GM21381 (cell line): ENCODE results near the gene SEMA3F.

Experiments
- ATAC-seq: cut with Tn5 transposase; IDR thresholded peaks from one replicate; pipeline ENCODE4 v1.9.1; 2021; ENCODE audit warnings: mild to moderate bottlenecking, moderate library complexity; ENCODE audit not compliant: unreplicated experiment

SEMA3F gene

DNA sequence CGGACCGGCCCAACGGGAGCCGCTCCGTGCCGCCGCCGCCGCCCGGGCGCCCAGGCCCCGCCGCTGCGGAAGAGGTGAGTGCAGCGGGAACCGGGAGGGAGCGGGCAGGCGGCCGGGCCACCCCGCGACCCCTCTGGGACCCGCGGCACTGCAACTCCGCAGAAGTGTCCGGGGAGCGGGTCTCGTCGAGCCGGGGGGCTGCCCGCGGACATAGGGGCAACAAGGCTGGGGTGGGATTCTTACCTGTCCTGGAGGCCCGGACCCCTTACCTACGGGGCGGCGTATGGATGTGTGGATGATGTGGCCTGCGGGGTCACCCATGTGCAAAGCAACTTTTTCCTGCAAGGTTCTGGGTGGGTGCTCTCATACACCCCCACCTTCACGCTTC lies 361 bp downstream of the SEMA3F start:
- ATAC-seq, result no peak

DNA sequence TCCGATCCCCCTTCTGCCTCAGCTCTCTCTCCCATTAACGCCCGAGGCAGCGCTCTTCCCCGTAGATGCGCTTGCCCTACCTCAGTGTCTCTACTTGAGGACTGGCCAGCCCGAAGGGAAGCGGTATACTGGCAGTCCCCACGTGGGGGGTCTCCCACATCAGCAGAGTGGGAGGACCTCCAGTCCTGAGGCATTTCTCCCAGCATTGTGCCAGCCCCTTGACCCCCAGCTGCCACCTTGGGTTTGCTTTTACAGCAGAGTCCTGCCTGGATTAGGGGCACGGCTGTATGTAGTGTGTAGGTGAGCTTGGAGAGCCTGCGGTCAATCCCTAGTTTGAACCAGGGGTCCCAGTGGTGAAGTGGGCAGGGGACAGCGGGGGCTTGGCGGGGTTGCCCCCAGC lies 767 bp downstream of the SEMA3F start:
- no peak for ATAC-seq

DNA sequence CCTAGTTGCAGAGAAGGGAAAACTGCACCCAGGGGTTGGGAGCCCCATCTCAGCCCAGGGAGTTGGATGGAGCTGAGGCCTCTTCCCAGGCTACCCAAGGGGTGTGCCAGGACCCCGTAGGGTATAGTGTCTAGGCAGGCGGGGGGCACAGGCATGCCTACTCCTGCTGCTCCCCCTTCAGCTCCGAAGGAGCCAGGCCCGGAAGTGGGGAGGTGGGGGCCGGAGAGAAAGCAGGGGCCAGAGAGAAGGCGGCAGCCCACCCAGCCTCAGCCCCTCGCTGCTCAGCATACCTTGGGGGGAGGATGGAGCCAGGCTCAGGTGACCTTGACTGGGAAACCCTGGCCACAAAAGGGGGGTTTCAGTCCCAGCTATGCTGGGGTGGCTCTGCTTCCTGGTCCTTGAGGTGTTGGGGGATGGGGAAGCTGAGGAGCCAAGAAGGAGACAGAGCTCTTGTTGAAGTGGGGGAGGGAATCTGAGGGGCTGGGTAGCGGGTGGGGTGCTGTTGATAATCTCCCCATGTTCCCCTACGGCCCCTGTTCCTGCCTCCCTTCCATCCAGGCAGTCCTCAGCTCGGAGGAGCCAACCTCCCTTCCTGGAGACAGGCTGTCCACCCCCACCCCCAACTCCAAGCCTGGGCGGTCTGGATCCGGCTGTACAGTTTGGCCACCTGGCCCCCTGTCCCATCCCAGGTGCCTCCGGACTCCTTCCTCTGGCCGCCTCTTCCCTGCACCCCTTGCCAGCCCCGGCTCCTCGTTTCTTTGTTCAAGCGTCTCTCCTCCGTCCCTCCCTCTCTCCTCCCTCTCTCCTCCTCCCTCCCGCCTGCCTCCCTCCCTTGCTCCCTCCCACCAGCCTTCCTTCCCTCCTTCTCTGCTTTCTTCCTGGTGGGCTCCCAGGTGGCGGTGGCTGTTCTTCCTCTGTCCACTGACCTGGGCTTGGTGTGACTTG lies 1.7 kb downstream of the SEMA3F start:
- no peak for ATAC-seq

DNA sequence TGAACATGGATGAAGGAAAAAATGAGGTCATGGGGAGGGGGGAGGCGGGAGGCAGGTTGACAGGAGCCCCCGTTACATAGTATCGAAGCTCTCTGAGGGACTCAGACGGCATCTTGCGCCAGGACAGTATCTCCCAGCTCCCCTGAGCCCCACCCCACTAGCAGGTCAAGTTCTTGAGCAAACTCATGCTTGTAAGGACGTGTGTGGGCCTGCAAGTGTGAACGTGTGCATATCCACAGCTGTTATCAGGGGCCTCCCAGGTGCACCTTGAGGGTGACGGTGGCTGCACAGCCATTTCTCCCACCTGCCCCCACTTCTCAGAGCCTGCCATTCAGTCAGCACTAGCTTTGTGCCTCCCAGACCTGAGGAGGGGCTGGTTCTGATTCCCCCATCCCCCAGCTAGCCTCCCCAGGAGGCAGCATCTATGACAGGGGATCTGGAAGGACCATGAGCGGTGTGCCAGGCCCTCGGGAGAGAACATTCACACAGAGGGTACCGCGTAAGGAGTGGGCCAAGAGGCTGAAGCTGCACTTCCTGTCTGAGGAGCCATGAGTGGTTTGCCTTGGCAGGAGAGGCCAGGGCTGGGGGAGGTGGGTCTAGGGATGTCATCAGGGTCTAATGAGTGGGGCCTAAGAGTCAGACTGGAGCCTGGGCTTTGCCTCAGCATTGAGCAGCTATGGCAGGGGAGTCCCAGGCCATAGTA lies 2.9 kb downstream of the SEMA3F start:
- ATAC-seq, result no peak

DNA sequence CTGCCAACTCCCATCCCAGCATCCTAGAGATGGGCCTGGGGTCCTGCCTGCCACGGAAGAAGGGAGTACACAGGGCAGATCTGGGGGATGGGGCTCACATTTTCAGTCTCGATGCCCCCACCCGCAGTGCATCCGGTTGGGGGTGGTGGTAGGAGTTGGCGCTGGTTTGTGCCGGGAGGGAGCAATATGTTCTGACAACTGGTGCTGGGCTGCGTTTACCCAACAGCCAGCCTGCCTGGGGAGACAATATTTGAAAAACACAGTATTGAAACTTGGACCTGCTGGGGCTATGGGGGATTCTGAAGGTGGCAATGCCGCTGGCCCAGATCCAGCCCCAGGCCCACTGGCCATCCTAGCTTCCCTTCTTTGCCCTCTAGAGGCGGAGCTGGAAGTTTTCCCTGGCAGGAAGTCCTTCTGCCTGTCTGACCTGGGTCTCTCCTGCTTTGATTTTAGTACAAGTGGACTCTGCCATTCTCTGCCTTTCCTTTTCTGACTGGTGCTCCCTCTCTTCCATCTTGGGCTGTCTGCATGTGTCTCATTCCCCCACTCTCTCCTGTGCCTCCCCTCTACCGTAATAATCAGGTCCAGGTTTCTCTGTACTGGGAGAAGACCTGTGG lies 3.5 kb downstream of the SEMA3F start:
- no peak for ATAC-seq

DNA sequence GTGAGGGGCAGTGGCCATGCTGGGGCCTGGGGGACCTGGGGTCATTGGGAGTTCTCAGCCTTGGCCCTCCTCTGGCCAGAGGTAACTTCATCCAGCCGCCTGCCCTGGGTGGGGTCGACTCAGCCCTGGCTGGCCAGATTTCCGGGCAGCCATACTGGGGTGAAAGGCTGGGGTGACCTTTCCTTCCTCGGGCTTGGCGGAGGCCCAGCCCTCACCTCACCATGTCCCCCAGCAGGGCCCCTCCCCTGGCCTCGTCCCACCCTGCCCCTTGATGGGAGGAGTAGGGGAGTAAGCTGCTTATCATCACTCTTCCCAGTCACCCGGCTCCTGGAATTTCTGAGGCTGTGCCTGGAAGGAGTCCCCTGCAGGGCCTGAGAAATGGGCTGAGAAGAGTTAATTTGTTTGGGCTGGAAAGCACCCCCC lies 5.4 kb downstream of the SEMA3F start:
- no peak for ATAC-seq

DNA sequence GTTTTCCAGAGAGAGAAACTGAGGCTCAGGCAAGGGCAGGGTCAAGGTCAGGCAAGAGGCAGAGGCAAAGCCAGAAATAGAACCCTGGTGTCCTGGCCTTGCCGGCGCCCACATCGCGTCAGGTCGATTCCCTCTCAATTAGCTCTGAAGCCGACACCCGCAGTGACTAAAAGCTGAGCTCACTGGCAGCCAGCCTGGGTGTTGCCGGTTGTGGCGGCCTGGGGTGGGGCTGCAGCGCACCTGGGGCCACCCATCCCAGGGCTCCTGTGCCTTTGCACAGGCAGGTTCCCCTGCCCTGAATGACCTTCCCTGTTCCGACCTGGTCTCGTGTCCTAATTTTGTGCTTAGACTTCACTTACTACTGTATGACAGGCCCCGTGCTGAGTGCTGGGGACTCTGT lies 6.2 kb downstream of the SEMA3F start:
- ATAC-seq, result no peak

DNA sequence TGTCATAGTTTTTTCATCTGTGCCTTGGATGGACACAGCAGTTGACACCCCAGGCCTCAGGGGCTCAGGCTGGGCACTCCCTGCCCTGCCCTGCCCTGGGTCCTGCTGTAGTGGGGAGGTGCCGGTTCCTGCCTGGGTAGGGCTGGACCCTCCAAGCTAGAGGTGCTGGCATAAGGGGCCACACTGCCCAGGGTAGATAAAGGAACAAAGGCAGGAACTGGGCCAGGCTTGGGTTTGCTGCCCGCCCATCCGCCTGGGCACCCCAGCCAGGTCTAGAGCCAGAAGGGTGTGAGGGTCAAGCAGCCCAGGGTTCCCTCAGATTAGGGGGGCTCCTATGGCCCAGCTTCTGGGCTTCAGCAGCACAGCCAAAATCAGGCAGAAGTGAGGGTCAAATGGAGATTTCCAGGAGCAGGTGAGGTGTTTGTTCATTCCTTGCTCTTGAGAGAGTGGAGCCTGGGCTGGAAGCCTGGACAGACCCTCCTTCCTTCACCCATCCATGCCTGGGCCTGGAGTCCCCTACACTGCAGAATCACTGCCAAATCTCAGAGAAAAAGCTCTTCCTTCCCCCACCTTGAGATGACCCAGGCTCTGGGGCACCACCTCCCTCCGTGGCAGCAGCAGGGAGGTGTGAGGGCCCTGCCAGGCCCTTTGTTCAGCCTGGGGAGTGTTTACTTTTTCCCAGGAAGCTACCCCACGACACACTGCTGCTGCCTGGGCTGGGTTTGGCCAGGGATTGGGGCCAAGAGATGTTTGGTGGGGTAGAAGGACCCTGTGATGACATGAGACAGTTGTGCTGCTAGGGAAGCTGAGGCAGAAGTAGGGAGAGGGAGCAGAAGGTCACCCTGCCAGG lies 7.1 kb downstream of the SEMA3F start:
- no peak for ATAC-seq

DNA sequence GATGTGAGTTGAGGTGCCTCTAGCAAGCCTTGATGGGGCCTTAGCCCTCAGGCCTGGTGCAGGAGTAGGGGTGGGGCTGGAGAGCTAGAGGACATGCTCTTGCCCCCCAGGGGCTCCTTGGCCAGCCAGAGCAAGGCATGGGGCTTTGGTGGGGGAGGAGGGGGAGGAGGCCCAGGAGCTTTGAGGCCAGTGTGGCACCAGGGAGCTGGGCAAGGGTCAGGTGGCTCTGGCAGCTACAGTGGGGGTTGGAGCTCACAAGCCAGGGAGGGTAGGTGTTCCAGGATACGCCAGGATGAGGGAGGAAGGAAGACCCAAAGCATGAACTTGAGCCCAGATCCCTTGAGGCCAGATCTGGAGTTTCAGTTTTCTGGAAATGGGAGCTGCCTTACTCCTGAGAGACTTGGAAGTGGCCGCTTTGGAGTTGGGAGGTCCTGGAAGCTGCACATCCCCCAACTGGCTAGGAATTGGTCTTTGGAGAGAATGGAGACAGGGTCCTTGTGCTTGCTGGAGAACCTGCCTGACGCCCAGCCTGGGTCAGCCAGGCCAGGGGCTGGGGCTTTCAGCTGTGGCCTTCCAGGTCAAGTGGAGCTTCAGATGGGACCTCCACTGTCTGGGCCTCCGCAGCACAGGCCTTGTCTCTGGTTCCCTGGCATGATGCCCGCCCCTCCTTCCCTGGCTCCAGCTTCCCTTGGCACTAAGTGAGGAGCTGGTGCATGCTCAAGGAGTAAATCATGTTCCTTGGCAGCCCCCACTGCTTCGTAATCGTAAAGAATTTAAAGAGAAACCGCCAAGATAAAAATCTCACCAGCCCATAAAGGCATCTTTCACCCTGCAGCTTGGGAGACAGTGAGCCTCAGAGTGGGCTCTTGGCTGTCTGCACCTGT lies 8.7 kb downstream of the SEMA3F start:
- no peak for ATAC-seq

DNA sequence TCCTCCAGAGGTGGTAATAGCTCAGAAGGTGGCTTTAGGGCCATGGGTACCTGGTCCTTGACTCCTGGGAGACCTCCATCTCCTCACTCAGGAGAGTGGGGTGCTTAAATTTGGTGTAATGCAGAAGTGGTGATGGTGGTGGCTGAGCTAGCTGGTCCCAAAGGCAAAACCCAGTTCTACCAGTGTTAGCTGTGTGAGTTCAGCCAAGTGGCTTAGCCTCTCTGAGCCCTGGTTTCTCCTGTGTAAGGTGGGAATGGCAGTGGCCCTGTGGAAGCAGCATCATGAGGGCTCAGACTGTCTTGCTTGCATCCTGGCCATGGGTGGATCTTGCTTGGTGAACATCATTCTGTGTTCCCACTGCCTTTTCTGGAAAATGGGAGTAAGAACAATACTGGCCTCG lies 9.4 kb downstream of the SEMA3F start:
- ATAC-seq, result no peak

DNA sequence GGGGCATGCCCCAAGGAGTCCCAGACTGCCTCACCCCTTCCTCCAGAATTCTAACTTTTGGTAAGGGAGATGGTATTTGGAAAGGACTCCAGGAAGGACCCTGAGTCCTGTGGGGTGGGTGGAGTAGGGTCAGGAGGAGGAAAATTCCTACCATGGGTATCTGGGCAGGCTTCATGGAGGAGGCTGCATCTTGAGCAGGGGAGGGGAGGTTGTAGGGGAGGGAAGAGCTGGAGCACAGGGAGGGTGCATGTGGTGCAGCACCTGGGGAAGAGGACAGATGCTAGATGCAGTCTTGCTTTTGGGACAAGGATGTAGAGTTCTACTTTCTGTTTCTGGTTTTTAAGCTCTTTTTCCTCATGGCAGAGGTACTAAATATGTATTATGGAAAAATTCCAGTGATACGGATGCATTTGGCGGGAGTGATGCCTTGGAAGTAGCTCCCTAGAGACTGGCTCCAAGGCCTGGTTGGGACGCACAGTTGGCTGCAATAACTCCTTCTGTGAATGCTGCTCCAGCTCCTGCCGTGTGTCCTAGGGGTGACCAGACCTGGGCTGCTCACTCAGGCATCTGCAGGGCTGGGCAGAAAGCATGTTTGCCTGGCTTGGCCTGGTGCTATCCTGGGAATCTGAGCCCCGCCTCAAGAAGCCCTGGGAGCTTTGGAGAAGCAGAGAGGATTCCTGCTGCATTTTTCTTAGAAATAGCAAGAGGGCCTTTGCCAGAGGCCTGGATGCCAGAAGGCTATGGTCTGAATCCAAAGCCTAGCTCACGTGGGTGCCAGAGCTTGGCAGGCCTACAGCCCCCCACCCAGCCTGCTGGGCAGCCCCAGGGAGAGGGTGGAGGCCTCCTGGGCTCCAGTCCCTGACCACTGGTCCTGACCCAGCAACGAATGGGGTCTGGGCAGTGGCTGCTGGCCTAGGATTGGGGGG lies 10.1 kb downstream of the SEMA3F start:
- no peak for ATAC-seq

DNA sequence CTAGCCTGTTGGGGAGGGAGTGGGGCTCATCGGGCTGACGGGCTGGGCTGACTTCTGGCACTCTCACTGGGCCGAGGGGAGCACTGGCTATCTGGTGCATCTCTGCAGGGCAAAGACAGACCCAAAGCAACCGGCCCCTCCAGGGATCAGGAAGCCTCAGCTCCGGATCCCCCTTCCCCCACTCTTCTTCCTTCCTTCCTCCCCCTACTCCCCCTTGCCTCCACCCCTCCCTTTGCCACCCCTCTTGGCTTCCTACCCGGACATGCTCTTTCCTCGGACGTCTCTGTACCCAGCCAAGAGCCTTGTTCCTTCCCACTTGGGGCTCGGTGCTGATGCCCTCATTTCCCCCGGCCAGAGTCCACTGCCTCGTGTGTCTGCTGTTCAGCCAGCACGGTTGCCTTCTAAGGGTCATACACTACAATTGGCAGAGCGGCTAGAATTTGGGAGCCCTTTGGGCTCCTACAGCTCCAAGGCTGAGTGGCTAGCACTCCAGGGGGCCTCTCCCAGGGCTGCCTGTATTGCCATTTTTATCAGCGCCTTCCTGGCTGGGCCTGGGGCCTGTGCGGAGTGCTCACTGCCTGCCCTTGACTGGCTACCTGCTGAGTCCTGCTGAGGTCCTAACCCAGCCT lies 10.9 kb downstream of the SEMA3F start:
- ATAC-seq, result no peak

DNA sequence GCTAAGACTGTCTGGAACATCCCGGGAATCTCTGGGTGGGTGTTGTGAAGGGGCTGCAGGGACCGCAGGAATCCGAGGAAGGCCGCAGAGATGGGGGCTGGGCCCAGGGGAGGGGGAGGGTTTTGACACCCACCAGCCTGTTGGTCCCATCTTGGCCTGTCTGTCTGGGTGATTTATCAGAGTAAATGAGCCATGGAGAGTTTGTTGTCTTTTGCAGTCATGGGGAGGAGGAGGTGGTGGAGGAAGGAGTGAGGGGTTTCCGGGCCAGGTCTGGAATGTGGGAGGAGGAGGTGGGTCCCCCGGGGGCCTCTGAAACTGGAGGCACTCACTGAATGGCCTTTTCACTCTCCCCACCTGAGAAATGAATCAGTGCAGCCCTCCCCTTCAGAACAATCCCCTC lies 11.5 kb downstream of the SEMA3F start:
- ATAC-seq, result no peak

DNA sequence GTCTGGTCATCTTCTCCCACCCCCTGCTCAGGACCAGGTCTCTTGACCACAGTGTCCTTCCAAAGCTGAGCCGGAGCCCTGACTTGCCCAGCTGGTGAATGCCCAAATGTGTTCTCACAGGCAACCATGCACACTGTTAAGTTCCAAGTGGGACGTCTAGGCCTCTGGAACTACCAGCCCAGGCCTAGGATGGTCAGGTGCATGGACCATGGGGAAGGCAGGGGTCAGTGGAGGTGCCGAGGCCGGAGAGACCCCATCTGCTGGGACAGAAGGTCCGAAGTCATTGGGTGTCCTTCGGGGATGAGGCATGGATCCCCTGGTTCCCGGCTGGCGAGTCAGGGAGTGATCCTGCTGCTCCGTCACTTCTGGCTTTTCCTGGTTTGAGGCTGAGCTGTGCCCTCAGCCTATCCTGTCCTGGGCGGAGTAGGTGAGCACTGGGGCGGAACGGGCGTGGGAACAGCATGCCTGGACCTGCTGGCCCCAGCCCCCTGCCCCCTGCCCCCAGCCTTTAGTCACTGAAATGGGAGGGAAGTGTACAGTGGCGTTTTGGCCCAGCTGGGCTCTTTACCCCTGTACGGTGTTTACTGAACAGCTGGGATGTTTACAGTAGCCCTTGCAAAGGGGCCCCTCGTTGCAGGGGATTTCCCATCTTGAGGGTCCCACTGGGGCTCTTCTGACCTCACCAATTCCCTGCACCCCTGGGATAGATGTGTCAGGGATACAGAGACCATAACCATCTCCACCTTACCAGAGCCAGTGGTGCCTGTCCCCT lies 12.1 kb downstream of the SEMA3F start:
- ATAC-seq, result no peak

DNA sequence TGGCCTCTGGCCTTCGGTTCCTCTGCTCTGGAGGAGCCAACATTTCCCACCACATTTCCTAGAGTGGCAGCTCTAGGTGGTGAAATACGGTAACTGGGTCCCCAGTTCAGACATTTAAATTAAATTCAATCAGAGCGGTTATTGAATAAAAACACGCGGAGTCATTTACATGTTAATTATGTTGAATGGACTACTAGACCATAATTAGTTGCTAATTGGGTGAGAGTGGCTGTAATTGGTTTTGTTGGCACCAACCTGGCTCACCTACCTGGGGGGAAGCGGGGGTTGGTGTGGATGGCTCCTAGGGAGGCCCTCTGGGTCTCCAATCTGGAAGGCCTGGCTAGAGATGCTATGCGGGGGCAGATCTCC lies 12.7 kb downstream of the SEMA3F start:
- ATAC-seq, result no peak

DNA sequence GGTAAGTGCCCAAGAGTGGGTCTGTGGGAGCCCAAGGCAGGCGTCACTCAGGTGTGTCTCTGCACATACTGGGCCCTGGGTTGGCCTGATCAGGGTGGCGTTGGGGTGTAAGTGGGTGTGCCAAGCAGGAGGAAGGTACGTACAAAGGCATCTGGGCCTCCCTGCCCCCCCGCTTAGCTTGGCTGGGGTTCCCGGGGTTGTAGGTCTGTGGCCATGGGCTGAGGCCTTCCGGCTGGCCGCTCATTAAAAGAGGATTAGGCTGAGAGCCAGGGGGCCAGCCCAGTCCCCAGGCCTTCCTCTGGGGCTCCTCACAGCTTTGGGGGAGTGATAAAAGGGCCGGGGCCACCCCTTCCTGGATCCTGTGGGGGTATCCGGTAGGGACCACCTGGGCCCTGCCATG lies 13.3 kb downstream of the SEMA3F start:
- no peak for ATAC-seq

DNA sequence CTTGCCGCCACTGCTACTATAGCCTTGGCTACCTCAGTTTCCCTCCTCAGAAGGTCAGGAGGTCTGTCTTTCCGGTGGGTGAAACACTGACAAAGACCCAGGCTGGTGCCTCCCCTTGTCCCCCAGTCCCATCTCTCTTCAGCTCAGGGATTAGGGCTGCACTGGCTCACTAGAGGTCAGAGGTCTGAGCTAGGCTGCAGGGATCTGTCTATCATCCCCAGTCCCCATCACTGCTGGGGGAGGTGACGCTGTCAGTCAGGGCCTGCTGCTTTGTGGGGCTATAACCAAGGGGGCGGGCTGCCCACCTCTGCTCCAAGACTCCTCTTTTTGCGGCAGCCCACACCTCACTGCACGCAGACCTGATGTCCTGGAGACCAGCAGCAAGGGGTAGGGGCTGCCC lies 13.7 kb downstream of the SEMA3F start:
- no peak for ATAC-seq
